Smooth muscle cell (in vitro differentiated cells): ENCODE data around the gene C1orf105. TPM values are rescaled to one million over a fixed set of nuclear protein-coding genes. Genes with fewer than 3 reads are reported as not detected.

Experiments
- DNase-seq: peaks from one replicate; lab custom pipeline; 2025; ENCODE audit not compliant: unreplicated experiment; lab: John Stamatoyannopoulos, UW
- H2AFZ ChIP-seq: fragments of 200-600 bp; sonication (generic); 2 replicates; pipeline ENCODE4 v1.6.0; 2016; ENCODE audit warnings: antibody characterized with exemption, low read depth, mild to moderate bottlenecking
- H3F3A ChIP-seq: fragments of 200-600 bp; sonication (generic); 2 replicates; pipeline ENCODE4 v1.6.0; 2017; ENCODE audit warnings: antibody characterized with exemption, low read depth
- H3K27ac ChIP-seq: fragments of 200-600 bp; sonication (generic); 2 replicates; pipeline ENCODE4 v1.5.1; 2016; ENCODE audit warnings: low read depth, mild to moderate bottlenecking
- H3K27me3 ChIP-seq: fragments of 200-600 bp; sonication (generic); 2 replicates; pipeline ENCODE4 v1.6.1; 2016; ENCODE audit warnings: low read depth, mild to moderate bottlenecking
- H3K36me3 ChIP-seq: fragments of 200-600 bp; sonication (generic); 2 replicates; pipeline ENCODE4 v1.5.1; 2016; ENCODE audit warnings: low read depth
- H3K4me1 ChIP-seq: fragments of 200-600 bp; sonication (generic); 2 replicates; pipeline ENCODE4 v1.5.1; 2016; ENCODE audit warnings: low read depth
- H3K4me2 ChIP-seq: fragments of 200-600 bp; sonication (generic); 2 replicates; pipeline ENCODE4 v1.6.0; 2016; ENCODE audit warnings: mild to moderate bottlenecking
- H3K4me3 ChIP-seq: fragments of 200-600 bp; sonication (generic); 2 replicates; pipeline ENCODE4 v1.5.1; 2016; ENCODE audit warnings: mild to moderate bottlenecking
- H3K79me2 ChIP-seq: fragments of 200-600 bp; sonication (generic); 2 replicates; pipeline ENCODE4 v1.6.0; 2016; ENCODE audit warnings: low read depth, mild to moderate bottlenecking
- H3K9ac ChIP-seq: fragments of 200-600 bp; sonication (generic); 2 replicates; pipeline ENCODE4 v1.6.0; 2016; ENCODE audit warnings: low read depth
- H3K9me3 ChIP-seq: fragments of 200-600 bp; sonication (generic); replicated peaks from 2 replicates; pipeline ENCODE4 v1.5.1; 2016; ENCODE audit warnings: low read depth
- H4K20me1 ChIP-seq: fragments of 200-600 bp; sonication (generic); 2 replicates; pipeline ENCODE4 v1.6.0; 2016; ENCODE audit warnings: low read depth
- WGBS: methylation state at CpG from one replicate; pipeline ENCODE4 v1.1.7; 2016; ENCODE audit warnings: low lambda C conversion rate; 5-methylcytosine and 5-hydroxymethylcytosine counted together
- polyA plus RNA-seq: library from polyadenylated mRNA; unstranded; fragments of >200 nt; fragmentation: Nextera tagmentation; extraction: Ambion mirVana; gene quantifications from 2 replicates; pipeline ENCODE4 v1.2.1, GENCODE V29; 2016
- total RNA-seq: library from RNA; depleted of rRNA; stranded (reverse); fragments of >200 nt; gene quantifications from 2 replicates; pipeline ENCODE4 v1.2.3, GENCODE V29; 2014
- TF ChIP-seq, protein P1 (sequence below): fragments of 200-600 bp; sonication (generic); IDR thresholded peaks from 2 replicates; pipeline ENCODE4 v1.5.1; 2017; ENCODE audit warnings: borderline replicate concordance, mild to moderate bottlenecking, antibody characterized with exemption; ENCODE audit not compliant: insufficient read depth, poor library complexity, severe bottlenecking

The C1orf105 gene
- total and polyA plus RNA-seq, 2 experiments from 2014 or later, result not detected

DNA sequence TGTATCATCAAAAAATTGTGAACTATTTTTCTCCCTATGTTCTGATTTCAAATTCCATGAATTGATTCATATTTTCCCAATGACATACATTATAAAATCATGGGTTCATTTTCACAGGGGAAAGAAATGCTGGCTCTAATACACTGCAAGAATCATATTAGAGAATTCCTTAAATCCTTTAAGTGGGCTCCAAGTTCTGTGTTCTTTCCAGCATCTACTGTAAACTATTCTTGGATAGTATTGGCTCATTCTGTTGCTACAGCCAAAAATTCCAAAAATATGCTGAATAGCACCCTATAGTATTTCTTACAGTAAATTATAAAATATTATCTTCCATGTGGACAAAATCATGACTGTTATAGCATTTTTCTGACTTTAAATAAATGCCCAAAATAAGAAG lies 19.0 kb upstream of the C1orf105 start:
- Histone ChIP-seq H3K9me3 (no peaks in the 10 kb centered on the region), H3K4me3 (no peak overlapping the region), H3K4me2 (peak overlapping the region; percentile 74), H3K79me2 (peaks cover 18% of the 10 kb centered on the region), H3F3A (peaks cover 28% of the 10 kb centered on the region), H3K9ac (no peak overlapping the region), H4K20me1 (no peaks in the 10 kb centered on the region), H3K27ac (peak overlapping the region; percentile 97), H2AFZ (no peak overlapping the region), H3K27me3 (no peaks in the 10 kb centered on the region), H3K36me3 (no peaks in the 10 kb centered on the region), H3K4me1 (peaks cover 34% of the 10 kb centered on the region)
- DNase-seq, result no peak
- TF ChIP-seq, protein P1, sequence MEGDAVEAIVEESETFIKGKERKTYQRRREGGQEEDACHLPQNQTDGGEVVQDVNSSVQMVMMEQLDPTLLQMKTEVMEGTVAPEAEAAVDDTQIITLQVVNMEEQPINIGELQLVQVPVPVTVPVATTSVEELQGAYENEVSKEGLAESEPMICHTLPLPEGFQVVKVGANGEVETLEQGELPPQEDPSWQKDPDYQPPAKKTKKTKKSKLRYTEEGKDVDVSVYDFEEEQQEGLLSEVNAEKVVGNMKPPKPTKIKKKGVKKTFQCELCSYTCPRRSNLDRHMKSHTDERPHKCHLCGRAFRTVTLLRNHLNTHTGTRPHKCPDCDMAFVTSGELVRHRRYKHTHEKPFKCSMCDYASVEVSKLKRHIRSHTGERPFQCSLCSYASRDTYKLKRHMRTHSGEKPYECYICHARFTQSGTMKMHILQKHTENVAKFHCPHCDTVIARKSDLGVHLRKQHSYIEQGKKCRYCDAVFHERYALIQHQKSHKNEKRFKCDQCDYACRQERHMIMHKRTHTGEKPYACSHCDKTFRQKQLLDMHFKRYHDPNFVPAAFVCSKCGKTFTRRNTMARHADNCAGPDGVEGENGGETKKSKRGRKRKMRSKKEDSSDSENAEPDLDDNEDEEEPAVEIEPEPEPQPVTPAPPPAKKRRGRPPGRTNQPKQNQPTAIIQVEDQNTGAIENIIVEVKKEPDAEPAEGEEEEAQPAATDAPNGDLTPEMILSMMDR, result no peak

DNA sequence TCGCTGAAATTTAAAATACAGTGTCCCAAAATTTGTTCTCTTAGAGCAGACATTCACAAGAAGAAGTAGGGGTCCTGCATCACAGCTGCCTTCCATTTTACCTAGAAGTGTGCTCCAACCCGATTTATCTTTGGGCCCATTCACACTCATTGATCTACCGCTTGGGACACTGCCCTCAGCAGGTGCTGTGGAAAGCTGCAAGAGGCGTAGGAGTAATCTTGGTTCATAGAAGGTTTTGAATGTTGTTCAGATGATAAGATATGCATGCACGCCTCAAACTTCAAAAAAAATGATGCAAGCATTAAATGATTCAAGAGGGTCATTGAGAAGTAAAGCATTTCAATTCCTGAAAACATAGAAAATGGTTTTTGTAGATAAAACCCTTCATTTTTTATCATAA lies 18.6 kb upstream of the C1orf105 start:
- Histone ChIP-seq H3K27me3 (no peaks in the 10 kb centered on the region), H3K4me1 (peaks cover 30% of the 10 kb centered on the region), H4K20me1 (no peaks in the 10 kb centered on the region), H3K4me2 (no peak overlapping the region), H3K9ac (no peak overlapping the region), H3K4me3 (no peak overlapping the region), H3F3A (peaks cover 25% of the 10 kb centered on the region), H3K36me3 (no peaks in the 10 kb centered on the region), H2AFZ (no peak overlapping the region), H3K9me3 (no peaks in the 10 kb centered on the region), H3K79me2 (peaks cover 14% of the 10 kb centered on the region), H3K27ac (peak overlapping the region; percentile 97)
- DNase-seq, result no peak
- 68% methylated on average over 5 of the region's 5 CpGs for WGBS
- TF ChIP-seq, protein P1, result peak; percentile 13

DNA sequence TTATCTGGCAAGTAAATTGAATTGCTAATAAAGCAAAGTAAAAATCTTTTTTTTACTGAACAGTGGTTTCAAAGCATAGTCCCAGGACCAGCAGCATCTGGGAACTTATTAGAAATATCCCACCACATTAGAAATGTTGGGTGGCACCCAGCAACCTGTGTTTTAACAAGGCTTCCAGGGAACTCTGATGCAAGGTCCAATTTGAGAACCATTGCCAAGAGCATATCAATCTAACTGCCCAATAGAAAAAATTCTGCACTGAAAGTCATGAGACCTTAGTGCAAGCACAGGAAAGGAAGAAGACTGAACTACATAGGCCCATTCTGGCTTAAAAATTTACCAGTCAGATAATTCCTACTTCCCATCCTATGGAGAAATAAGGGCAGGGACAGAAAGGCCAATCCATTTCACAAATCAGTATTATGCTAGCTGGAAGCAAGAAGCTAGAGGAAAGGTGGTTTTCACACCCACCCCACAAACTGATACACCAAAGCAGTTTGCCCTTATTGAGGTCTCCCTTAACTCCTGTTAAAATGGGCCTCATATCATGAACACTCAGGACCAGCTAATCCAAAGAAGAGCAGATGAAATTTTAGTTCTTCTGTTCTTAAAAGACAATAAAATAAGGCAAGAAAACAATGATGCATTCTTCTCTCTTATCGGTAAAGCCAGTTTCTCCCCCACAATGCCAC lies 17.5 kb upstream of the C1orf105 start:
- no peaks in the 10 kb centered on the region for H4K20me1 ChIP-seq
- no peak overlapping the region for H2AFZ ChIP-seq
- peaks cover 14% of the 10 kb centered on the region for H3K79me2 ChIP-seq
- peaks cover 21% of the 10 kb centered on the region for H3K4me1 ChIP-seq
- DNase-seq, result no peak
- H3K27ac ChIP-seq, result no peak overlapping the region
- no peaks in the 10 kb centered on the region for H3K27me3 ChIP-seq
- TF ChIP-seq, protein P1, result no peak
- H3K9me3 ChIP-seq, result no peaks in the 10 kb centered on the region
- no peak overlapping the region for H3K4me2 ChIP-seq
- no peak overlapping the region for H3K4me3 ChIP-seq
- no peaks in the 10 kb centered on the region for H3K36me3 ChIP-seq
- no peak overlapping the region for H3K9ac ChIP-seq
- H3F3A ChIP-seq, result peaks cover 17% of the 10 kb centered on the region
- 86% methylated on average over 1 of the region's 1 CpG for WGBS

DNA sequence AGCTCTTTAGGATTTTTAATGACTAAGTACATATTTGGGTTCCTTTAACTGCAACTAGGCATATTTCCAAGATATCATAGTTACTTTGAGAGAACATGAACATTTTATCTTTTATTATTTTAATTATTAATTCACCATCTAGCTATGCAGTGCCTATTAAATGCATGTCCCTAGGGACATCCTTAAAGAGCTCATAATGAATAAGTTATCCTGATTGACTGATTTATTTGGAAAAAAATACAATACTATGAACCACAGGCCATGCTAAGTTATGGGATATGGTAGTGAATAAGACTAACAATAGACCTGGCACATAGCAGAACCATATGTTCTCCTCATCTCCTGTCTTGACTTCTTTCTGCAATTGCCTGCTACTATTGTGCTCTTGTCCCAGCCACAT lies 16.4 kb upstream of the C1orf105 start:
- Histone ChIP-seq H4K20me1 (no peaks in the 10 kb centered on the region), H3K4me1 (peaks cover 16% of the 10 kb centered on the region), H3F3A (peaks cover 6% of the 10 kb centered on the region), H3K79me2 (peaks cover 14% of the 10 kb centered on the region), H3K4me2 (no peak overlapping the region), H3K27me3 (no peaks in the 10 kb centered on the region), H3K4me3 (no peak overlapping the region), H3K9ac (no peak overlapping the region), H3K27ac (no peak overlapping the region), H2AFZ (no peak overlapping the region), H3K9me3 (no peaks in the 10 kb centered on the region), H3K36me3 (no peaks in the 10 kb centered on the region)
- TF ChIP-seq, protein P1, result no peak
- no peak for DNase-seq
